Measurements from ENCODE around the gene DDX39B. TPM values are rescaled to one million over a fixed set of nuclear protein-coding genes. Genes with fewer than 3 reads are reported as not detected.

Gene DDX39B
- total and polyA plus RNA-seq, 2 of the 8 experiments (the other 6 are each of a cell fraction or from before 2014, with no cell fraction given) = 780 to 1,164 TPM

GRCh38 chr6:31525932-31526591 is 15.7 kb downstream of the DDX39B start (continued):
- no peak for TF ChIP-seq CHD1 (IDR thresholded peaks at IDR 0.05; ENCODE audit: low read depth, low read length)
- TF ChIP-seq SUZ12 (IDR thresholded peaks at IDR 0.05; ENCODE audit: low read length) = no peak
- no peak for TF ChIP-seq TAF7 (optimal IDR thresholded peaks at IDR 0.05; ENCODE audit: borderline replicate concordance, low read depth, low read length)
- TF ChIP-seq BACH1 (IDR thresholded peaks at IDR 0.05; ENCODE audit: low read length) = no peak

Data from H1 (cell line).